NCI-H446 (cell line): Measurements from ENCODE around the gene BCCIP.

Source experiments
- DNase-seq, 2 experiments: peaks; one replicate each; lab custom pipeline; 2025; lab: John Stamatoyannopoulos, UW

Gene BCCIP

DNA sequence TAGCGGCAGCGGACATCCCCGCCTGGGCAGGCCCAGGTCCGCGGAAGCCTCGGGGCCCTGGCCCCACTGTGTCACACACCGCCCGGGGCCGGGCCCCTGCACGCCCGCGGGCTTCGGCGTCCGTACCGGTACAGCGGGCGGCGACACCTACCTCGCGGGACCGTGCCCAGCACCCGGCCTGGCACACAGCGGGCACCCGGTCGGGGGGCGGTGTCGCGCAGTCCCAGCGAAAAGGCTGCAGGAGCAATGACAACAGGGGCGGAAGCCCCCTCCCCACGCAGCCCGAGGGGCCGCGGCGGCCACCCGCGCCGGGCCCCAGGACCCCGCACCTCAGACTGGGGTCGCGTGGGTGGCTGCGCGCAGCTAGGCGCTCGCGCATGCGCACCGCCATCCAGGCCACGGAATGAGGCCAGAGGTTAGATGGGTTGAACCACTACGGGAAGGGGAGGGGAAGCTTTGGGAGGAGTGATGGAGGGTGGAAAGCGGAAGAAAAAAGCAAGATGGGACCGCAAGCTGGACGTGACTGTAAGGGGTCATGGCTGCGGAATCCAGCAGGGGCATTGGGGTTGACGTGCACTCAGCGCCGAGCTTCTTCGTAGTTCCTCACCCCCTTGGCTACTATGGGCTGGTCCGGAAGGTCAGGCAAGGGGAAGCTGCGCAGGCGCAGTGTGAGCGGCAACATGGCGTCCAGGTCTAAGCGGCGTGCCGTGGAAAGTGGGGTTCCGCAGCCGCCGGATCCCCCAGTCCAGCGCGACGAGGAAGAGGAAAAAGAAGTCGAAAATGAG lies at the start of gene BCCIP, which contains the start of gene UROS:
BCCIP (plus strand) TSS at position 669 of the 785 bp plus-strand sequence; CDS start at position 681, 12 bp downstream.
UROS (minus strand) TSS at position 381 of the 785 bp plus-strand sequence. CDS start 6,759 bp downstream, outside the sequence.
- peak; percentile 68 to 85 for DNase-seq

- DNase-seq: no peak
These were observed 49.4 kb upstream of the BCCIP start for GRCh38 chr10:125773687-125774543.

DNA sequence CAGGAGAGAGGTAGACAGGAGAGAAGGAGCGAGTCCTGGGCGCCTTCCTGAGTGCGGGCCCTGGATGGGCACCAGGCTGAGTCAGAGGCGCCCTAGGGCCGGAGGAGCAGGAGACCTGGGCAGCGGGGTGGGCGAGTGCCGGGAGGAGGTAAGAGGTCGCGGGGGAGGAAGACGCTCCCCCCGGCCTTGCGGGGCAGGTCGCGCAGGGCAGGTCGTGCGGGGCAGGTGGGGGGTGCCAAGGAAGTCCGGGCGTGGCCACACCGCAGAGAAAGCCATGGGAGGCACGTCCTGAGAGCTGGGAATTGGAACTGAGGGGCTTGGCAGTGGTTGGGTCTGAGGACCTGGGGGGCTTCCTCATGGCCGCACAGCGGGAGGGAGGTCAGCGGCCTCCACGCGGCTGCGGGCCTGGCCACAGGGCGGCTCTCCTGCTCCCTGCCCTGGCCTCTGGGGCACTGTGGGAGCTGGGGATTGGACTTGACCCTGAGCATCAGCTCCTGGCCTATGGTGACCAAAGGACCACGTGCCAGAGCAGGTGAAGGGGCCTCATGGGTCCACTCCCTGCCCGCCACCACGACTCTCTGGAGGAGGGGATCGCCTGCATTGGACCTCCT lies 48.7 kb upstream of the BCCIP start:
- no peak for DNase-seq

- DNase-seq: no peak
These were observed 47.7 kb upstream of the BCCIP start, which contains the start of gene MMP21 for GRCh38 chr10:125775491-125776106. Gene MMP21 (minus strand): TSS chr10:125775821. CDS start chr10:125775821, 0 bp downstream.

DNA sequence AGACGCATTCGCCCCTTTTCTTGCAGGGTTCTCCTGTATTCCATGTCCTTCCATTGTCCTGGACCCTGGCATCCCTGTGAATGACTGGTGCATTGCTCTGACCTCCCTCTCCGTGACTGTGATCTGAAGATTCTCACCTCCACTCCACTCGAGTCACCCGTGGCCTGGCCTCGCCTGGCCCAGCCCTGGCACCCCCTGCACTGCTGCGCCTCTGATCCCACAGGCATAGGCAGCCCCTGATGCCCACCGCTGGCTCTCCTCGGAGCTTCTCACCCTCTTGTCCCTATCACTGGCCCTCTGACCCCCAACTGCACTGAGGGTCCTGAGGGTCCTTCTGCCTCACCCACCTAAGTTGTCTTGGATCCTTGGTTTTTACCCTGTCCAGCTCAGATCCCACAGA lies 45.5 kb upstream of the BCCIP start:
- DNase-seq: no peak

DNA sequence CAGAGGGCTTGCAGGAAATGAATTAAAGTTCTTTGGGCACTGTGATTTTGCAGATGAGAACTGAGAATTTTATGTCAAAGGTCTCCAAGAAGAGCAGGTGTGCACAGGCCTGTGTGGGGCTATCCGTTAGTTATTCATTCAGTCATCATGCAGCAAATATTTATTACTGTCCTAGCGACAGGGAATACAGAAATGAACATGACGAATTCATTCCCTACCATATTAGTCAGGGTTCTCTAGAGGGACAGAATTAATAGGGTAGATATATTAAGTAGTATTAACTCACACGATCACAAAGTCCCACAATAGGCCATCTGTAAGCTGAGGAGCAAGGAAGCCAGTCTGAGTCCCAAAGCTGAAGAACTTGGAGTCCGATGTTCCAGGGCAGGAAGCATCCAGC lies 44.8 kb upstream of the BCCIP start:
- no peak for DNase-seq

DNA sequence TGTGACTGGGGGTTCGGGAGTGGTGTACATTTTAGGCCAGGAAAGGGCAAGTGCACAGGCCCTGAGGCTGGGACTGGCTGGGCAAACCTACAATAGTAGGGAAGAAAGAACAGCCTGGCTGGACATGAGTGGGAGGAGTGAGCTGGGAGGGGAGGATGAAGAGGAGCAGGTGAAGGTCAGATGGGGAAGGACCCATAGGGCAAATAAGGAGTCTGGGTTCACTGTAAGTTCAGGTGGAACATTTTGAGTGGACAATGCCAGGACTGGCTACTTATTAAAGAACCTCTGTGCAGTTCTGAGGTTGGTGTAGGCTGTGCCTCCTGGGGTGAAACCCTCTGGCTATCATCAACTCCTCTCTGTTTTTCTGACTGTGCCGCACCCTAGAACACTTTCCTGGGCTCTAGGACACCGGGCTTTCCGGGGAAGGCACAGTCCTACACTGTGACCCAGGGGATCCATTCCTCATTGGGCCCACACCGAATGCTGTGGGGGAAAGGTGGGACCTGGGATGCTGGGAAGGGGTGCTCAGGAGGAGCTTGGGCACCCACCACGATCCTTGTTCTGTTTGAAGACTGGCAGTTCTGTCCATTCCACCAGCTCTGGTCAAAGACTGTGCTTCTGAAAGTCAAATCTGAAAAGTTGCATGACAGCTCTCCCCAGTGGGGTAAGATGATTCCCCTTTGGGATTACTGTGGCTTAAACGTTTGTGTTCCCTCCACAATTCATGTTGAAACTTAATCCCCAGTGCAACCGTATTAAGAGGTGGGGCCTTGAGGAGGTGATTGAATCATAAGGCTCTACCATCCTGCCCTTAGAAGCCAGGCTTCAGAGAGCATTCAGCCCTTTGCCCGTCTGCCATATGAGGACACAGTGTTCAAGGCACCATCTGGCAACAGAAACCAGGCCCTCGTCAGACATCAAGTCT lies 43.7 kb upstream of the BCCIP start:
- DNase-seq: no peak

GRCh38 chr10:125781374-125781773 lies 42.0 kb upstream of the BCCIP start:
- DNase-seq: no peak

DNA sequence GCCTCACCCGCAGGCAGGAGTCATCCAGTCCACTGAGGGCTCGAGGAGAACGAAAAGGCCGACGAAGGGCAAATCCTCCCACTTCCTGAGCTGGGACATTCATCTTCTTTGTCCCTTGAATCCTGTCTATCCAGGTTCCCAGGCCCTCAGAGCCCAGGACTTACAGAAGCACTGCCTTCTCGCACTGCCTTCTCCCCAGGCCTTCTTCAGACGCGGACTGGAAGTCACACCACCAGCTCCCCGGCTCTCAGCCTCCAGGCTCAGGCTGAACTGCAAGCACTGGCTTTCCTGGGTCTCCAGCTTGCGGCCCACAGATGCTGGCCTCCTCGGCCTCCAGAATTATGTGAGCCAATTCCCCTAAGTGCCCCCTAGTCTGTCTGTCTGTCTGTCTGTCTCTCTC lies 41.3 kb upstream of the BCCIP start:
- no peak for DNase-seq

DNA sequence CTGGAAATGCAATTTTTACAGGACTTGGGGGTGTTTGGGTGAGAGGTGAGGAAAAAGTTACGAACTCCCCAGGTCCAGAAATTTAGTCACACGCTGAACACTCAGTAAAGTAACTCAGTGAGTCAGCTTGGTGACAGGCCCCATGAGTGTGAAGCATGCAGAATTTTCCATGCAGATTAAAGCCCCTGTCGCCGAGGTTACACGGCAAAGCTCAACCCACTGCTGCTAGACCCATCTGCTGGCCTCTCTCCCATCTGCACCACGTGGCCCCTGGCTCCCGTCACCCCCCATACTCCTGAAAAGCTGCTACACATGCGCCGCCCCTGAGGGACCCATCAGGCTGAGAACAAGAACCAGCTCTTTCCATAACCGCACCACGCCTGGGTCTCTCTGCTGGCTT lies 40.7 kb upstream of the BCCIP start:
- DNase-seq: no peak

DNA sequence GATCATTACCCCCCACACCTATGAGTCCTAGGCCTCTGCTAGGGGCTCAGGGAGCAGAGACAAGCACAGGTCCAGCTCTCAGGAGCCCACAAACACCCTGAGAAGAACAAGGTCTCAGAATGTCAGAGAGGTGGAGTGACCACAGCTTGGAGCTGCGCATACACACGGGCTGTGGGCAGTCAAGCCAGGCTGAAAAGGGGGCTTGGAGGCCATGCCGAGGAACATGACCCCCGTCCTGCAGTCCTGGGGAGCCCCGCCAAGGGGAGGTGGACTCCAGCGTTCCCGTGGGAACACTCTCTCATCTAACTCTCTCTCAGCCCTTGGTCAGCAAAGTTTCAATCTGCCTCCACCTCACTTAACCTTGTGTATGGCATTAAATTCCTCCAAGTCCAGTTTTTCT lies 39.9 kb upstream of the BCCIP start:
- DNase-seq: no peak

- DNase-seq: no peak
These were observed 39.4 kb upstream of the BCCIP start for GRCh38 chr10:125783957-125784356.

GRCh38 chr10:125785791-125786190 lies 37.6 kb upstream of the BCCIP start:
- DNase-seq: no peak

- no peak for DNase-seq
These were observed 35.0 kb upstream of the BCCIP start for GRCh38 chr10:125788156-125789034.

DNA sequence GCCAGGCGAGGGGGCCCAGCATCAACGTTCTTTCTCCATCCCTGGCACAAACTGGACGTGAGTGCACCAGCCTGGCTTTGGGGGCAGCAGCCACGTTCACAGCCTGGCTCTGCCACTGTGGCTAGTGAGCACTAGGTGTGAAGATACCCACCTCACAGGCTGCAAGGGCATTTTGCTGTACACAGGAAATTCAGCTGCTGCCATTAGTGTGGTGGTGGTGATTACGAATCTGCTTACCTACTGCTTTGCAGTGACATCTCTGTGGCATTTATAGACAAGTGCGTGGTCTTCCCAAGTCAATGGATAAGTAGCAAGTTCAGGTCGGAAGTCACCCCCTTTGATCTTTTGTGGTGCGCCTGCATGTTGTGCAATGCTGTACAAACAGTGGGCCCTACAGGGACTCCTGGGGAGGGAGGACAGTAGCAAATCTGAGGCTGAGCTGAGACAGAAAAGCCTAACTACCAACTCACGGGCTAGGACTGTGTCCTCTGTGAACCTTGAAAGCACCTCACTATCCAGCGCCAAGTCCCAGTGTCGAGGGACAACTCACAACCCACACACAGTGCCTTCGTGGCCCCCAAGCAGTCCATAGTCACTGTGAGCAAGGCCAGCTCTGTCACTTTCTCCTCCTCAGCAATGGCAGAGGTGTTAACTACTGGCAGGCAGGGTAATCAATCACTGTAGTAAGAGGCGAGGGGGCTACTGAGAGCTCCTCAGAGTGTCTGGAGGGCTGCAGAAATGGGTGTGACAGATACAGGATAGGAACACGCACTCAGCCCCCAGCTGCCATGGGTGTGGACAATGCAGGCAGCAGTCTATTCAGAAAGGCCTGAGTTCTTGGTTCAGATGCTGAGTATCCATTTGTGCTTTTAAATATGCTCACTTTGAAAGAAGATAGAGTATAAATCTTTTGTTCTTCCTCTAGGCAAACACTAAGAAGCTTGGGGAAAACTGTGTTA lies 30.7 kb upstream of the BCCIP start:
- DNase-seq: no peak

DNA sequence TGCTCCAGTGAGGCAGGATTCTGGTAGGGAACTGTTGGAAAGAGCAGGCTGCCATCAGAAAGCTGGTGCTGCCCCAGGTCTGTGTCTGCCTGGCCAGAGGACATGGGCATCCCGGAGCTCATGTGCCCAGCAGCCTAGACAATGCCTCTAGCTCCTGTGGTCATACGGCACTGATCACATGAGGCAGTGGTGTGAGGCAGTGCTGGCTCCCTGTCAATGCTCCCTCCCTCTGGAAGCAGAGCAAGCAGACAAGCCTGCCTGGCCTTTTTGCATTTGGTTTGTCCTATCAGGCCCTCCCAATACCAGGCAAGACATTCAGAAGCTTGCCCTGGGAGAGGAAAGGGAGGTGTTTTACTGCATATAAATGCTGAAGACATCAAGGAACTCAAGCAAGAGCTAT lies 28.2 kb upstream of the BCCIP start:
- no peak for DNase-seq

DNA sequence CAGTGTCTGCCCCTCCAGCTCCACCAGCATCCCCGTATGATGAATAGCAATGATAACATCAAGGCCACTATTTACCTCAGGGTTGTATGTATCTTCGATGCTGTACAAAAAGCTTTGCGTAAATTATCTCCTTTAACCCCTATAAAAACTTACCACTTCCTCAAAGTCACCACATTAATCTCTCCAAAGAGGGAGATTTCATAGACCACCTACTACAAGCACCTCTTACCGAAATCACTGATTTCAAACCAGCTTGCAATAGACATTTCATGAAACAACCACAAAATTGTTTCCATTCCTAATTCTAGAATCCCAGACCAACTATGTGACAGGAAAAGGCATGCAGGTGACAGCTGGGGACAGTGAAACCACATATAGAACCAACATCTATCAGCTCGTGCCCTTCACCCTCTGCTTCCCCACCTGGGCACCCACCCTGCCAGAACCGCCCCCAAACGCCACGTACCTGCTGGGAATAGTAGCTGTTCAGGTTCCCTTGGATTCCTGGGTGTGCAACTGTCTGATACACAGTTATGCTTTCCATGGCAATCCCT lies 27.6 kb upstream of the BCCIP start:
- no peak for DNase-seq

GRCh38 chr10:125797424-125797823 lies 25.9 kb upstream of the BCCIP start:
- DNase-seq: no peak
